Sigmoid colon (tissue), 7 donors: ENCODE measurements around the gene KCNG1. TPM values are rescaled to one million over a fixed set of nuclear protein-coding genes. Genes with fewer than 3 reads are reported as not detected.

ENCODE experiments used
- DNase-seq: peaks from one replicate; pipeline ENCODE4 v3.0.0-alpha.2; 2019
- H3K27ac ChIP-seq, 4 donors: fragments of 200-600 bp; sonication (generic); one replicate each; pipeline ENCODE4 v1.5.1; 2016 to 2019; ENCODE audit warnings: mild to moderate bottlenecking in 1 of 4
- H3K27me3 ChIP-seq, 3 donors: fragments of 200-600 bp; sonication (generic); one replicate each; pipeline ENCODE4 v1.5.1; 2019; ENCODE audit warnings: mild to moderate bottlenecking in 1 of 3
- H3K36me3 ChIP-seq, 4 donors: fragments of 200-600 bp; sonication (generic); one replicate each; pipeline ENCODE4 v1.5.1; 2016 to 2019
- H3K4me1 ChIP-seq, 4 donors: fragments of 200-600 bp; sonication (generic); one replicate each; pipeline ENCODE4 v1.5.1; 2017 to 2019
- H3K4me3 ChIP-seq, 4 donors: fragments of 200-600 bp; sonication (generic); one replicate each; pipeline ENCODE4 v1.5.1; 2017 to 2019; ENCODE audit warnings: mild to moderate bottlenecking in 2 of 4, moderate library complexity in 1 of 4
- H3K9me3 ChIP-seq, 4 donors: fragments of 200-600 bp in 3 of 4; sonication (generic) in 3 of 4; one replicate each; pipeline versions ENCODE4 v1.5.1 to v1.6.1; 2013 to 2019
- CTCF ChIP-seq, 4 experiments: fragments of 450-650 bp in 3 of 4; fragments of 200-600 bp in 1 of 4; IDR thresholded peaks; one replicate each; pipeline ENCODE4 v1.5.1; 2016 to 2019; ENCODE audit warnings: antibody characterized with exemption in 4 of 4, mild to moderate bottlenecking in 3 of 4, moderate library complexity in 2 of 4
- EP300 ChIP-seq, 4 donors: sonication (generic); formaldehyde crosslinking; IDR thresholded peaks; one replicate each; pipeline ENCODE4 v1.6.1; 2017; ENCODE audit warnings: antibody characterized with exemption in 4 of 4
- POLR2A ChIP-seq, 2 donors: fragments of 450-650 bp; IDR thresholded peaks; one replicate each; pipeline ENCODE4 v1.6.1; 2016; ENCODE audit warnings: antibody characterized with exemption in 2 of 2, mild to moderate bottlenecking in 2 of 2, moderate library complexity in 2 of 2
- POLR2AphosphoS5 ChIP-seq, 4 donors: sonication (generic); formaldehyde crosslinking; IDR thresholded peaks; one replicate each; pipeline ENCODE4 v1.6.1; 2017; ENCODE audit warnings: antibody characterized with exemption in 4 of 4
- WGBS, 2 donors: extraction: QIAGEN DNeasy Blood & Tissue Kit; methylation state at CpG; one replicate each; pipeline ENCODE4 v1.1.7; 2013; 5-methylcytosine and 5-hydroxymethylcytosine counted together
- intact Hi-C: fragments of 100-400 bp; cut with DNase I; formaldehyde crosslinking; loops from one replicate; pipeline ENCODE4 v1.15.1; 2023
- polyA plus RNA-seq, 3 donors: library from polyadenylated mRNA; stranded (reverse); fragments of 200-250 nt; gene quantifications; one replicate each; pipeline ENCODE4 v1.2.3, GENCODE V29; 2013
- total RNA-seq, 4 donors: library from RNA; depleted of rRNA; stranded (reverse); fragments of >200 nt; gene quantifications; one replicate each; pipeline ENCODE4 v1.1.0, GENCODE V29; 2016
- donor health status: healthy with polysubstance abuse.
- donor health status: Bipolar disorder and iron deficiency.
- donor health status: healthy.

KCNG1 gene
- total and polyA plus RNA-seq, 7 donors = 1.7 to 7.1 (median 3.2) TPM

GRCh38 chr20:51019656-51020592, 3.0 kb downstream of the KCNG1 start:
- no peaks in the 10 kb centered on the region for H3K9me3 ChIP-seq
- no peak overlapping the region for H3K27ac ChIP-seq
- H3K27me3 ChIP-seq = peaks cover 15 to 44% (median 37%) of the 10 kb centered on the region in 3 donors
- intact Hi-C loops = no loop called here
- DNase-seq = no peak
- 77 to 89% methylated on average over 21 of the region's 21 CpGs for WGBS, 2 donors
- H3K36me3 ChIP-seq = no peaks in the 10 kb centered on the region
- peaks cover 0 to 15% (median 15%) of the 10 kb centered on the region in 4 donors for H3K4me1 ChIP-seq
- TF ChIP-seq EP300 (IDR thresholded peaks at IDR 0.05) (no peak), CTCF (IDR thresholded peaks at IDR 0.05) (no peak), POLR2AphosphoS5 (IDR thresholded peaks at IDR 0.05) (no peak), POLR2A (IDR thresholded peaks at IDR 0.05) (no peak)
- H3K4me3 ChIP-seq = no peak overlapping the region

- Histone ChIP-seq H3K9me3 (no peaks in the 10 kb centered on the region), H3K4me3 (no peak overlapping the region), H3K27ac (no peak overlapping the region), H3K27me3 (peaks cover 6 to 32% (median 16%) of the 10 kb centered on the region in 3 donors), H3K4me1 (peaks cover 0 to 2% (median 1%) of the 10 kb centered on the region in 4 donors), H3K36me3 (no peaks in the 10 kb centered on the region)
- intact Hi-C loops = no loop called here
- WGBS, 2 donors = 80 to 83% methylated on average over 9 of the region's 9 CpGs
- DNase-seq = no peak
- TF ChIP-seq POLR2AphosphoS5 (IDR thresholded peaks at IDR 0.05) = no peak
- TF ChIP-seq CTCF (IDR thresholded peaks at IDR 0.05) = no peak
- TF ChIP-seq POLR2A (IDR thresholded peaks at IDR 0.05) = no peak
- TF ChIP-seq EP300 (IDR thresholded peaks at IDR 0.05) = no peak
These were observed 5.7 kb downstream of the KCNG1 start for GRCh38 chr20:51017251-51017650.

GRCh38 chr20:51016521-51016920, 6.4 kb downstream of the KCNG1 start:
- intact Hi-C loops = no loop called here
- Histone ChIP-seq H3K9me3 (no peaks in the 10 kb centered on the region), H3K27ac (no peak overlapping the region), H3K4me1 (no peaks in the 10 kb centered on the region), H3K36me3 (no peaks in the 10 kb centered on the region), H3K27me3 (peaks cover 0 to 30% (median 9%) of the 10 kb centered on the region in 3 donors), H3K4me3 (no peak overlapping the region)
- no peak for TF ChIP-seq POLR2A (IDR thresholded peaks at IDR 0.05)
- no peak for TF ChIP-seq CTCF (IDR thresholded peaks at IDR 0.05)
- TF ChIP-seq EP300 (IDR thresholded peaks at IDR 0.05) = no peak
- TF ChIP-seq POLR2AphosphoS5 (IDR thresholded peaks at IDR 0.05) = no peak
- WGBS, 2 donors = 93% methylated on average over 9 of the region's 9 CpGs
- no peak for DNase-seq

- peaks cover 0 to 24% (median 0%) of the 10 kb centered on the region in 3 donors for H3K27me3 ChIP-seq
- no peaks in the 10 kb centered on the region for H3K9me3 ChIP-seq
- WGBS, 2 donors = 39% methylated on average over 16 of the region's 16 CpGs
- TF ChIP-seq POLR2AphosphoS5 (IDR thresholded peaks at IDR 0.05) (no peak), CTCF (IDR thresholded peaks at IDR 0.05) (peak; percentile 16 to 55 (median 48))
- no peak overlapping the region for H3K27ac ChIP-seq
- no peaks in the 10 kb centered on the region for H3K36me3 ChIP-seq
- no peak overlapping the region for H3K4me3 ChIP-seq
- intact Hi-C loops = no loop called here
- H3K4me1 ChIP-seq = no peaks in the 10 kb centered on the region
- no peak for DNase-seq
These were observed 7.8 kb downstream of the KCNG1 start for GRCh38 chr20:51014797-51015722.
